T-helper 2 cell (primary cell): ENCODE measurements around the gene RGS7.
"Not testable (repeated sequence)": the region's sequence is repeated elsewhere in the genome, so short reads cannot be mapped to it uniquely, and the experiment has no call there.

Experiments
- DNase-seq, 5 experiments: peaks; one replicate each; pipeline versions ENCODE4 v3.0.0 to v3.0.0-alpha.2; 2012 to 2022

The RGS7 gene

DNA sequence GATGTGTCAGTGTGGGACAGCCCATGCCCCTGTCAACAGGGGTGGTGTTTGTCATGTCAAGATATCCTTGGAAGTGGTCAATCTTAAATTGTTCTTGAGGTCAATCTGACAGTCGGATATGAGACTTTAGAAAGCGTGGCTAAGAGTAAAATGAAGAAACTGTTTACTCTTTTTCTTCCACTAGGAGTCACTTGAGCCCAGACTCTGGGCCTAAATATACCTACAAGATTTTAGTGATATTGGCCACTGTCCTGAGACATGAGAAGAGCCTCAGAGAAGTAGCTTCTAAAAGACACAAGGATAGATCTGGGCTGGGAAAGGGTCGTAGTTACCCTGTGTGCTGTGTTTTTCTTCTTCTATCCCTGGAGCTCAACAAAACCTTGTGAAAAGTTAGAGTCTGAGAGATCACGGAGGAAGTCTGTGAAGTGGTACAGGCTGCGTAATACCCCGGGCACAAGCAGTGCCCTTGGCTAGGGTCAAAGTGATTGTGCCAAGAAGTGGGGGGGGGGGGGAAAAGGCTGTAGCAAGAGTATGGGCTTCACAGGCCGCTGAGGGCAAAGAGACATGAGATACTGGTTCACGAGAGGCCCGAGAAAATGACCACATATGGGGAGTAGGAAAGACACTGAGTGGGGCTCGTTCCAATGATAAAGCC is 389.8 kb downstream of the RGS7 start:
- no peak for DNase-seq

DNA sequence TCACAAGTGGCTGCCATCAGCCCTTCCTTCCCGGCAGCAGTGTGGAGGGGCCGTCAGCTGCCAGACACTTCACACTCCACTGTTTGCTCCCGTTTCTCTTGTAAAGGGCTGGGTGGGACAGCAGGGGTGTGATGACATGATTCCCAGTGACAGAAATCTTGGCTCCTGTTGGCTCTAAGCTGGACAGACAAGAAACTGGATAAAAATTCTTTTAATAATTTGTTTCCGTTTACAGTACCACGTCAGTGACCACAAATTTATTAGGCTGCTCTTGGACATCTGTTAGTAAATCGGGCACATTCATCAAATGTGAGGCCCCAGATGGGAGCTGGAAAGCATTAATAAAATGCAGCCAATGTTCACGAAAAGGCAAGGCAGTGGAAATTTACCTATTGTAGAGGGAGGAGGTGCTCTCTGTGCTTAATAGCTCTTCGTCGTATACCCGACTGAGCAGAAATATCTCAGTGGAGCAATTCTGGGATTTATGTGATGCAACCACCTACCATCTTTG is 391.4 kb downstream of the RGS7 start:
- DNase-seq = no peak

DNA sequence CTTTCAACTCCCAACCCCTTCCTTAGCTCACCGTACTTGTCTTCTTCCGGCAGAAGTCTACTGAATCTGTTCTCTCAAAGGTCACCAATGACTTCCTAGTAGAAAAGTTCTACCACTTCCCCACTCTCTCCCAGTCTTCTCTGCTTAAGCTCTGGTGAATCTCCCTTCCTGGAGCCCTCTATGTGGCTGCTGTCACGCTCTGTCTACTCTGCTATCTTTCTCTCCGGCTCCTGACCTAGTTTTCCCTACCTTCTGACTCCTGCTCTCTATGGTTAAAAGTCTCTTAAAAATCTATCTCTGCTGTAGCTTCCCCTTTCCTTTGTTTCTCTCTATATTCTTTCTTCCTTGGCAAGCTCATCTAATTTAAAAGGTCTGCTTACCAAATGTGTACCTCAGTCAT is 394.9 kb downstream of the RGS7 start:
- DNase-seq = no peak

DNA sequence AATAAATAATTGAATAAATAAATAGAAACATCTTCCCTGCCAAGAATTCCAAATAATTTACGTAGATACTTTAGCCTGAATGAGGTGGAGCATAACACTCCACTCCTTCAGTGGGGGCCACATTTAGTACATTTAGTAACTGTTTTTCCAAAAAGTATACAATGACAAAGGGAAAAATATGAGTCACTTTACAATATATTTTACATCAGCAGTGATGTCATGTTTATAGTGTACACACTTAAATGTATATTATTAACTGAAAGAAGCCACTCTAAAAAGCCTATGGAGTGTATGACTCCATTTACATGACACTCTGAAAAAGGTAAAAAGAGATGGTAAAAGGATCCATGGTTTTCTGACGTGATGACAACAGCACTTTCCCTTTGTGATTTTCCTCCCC is 400.6 kb downstream of the RGS7 start:
- no peak for DNase-seq

DNA sequence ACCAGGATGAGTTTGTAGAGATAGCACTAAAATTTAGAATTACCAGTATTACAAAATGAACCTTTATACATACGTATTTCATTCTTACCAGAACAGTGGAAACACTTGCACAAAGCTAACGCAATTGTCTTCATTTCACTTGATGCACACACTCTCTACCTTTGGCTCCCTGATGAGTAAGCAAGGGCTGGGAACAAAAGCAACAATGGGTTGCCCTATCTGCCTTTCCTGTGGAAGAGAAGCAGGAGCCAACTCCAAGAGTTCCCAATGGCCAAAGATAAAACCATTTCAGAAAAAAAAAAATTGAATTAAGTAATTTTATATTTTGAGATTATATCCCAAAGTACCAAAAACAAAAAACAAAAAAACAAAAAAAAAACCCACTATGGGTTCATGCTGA is 401.0 kb downstream of the RGS7 start:
- DNase-seq = no peak

DNA sequence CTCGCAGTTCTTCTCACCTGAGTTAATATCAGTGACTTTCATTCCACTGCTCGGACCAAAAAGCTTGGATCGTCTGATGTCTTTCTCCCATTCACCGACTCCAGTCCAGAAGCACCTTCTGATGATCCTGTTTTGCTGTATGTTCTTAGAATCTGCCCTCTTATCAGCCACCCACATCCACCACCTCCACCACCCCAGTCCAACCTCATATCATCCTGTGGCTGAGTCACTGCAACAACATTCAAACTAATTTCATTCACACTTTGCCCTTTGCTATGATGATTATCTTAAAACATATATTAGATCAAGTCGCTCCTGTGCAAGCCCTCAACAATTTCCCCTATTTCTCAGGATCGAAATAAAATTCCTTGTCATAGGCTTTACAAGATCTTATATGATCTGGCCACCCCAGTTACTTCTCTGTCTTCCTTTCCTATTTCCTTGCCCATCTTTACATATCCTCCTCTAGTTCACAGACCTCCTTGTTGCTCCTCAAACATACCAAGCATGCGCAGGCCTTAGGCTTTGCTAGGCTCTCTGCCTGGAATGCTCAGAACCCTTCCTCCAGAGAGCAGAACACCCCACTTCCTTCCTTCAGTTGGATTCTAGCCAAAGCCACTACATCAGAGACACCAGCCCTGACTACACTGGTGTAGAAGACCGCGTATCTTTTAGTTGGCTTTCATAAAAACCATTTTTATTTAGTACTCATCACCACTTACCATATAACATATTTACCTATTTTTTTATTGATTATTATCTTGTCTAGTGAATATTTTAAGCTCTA is 409.4 kb downstream of the RGS7 start:
- peak in 1 of 5 experiments; percentile 17 for DNase-seq

DNA sequence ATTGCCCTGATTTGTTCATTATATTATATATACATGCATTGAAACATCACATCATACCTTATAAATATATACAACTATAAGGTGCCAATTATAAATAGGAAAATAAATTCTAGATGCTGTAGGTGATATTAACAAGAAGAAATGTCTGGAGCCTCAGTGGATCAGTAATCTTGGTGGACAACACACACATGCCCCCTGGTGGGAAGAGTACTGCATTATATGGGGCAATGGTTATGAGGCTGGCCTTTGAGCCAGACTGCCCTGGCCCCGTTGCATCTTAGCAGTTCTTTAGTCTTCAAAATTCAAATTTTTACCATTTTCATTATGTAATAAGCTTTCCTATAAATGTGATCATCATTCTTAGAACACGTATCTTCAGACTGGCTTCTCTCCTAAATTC is 410.1 kb downstream of the RGS7 start:
- DNase-seq = peak in 1 of 5 experiments; percentile 15

DNA sequence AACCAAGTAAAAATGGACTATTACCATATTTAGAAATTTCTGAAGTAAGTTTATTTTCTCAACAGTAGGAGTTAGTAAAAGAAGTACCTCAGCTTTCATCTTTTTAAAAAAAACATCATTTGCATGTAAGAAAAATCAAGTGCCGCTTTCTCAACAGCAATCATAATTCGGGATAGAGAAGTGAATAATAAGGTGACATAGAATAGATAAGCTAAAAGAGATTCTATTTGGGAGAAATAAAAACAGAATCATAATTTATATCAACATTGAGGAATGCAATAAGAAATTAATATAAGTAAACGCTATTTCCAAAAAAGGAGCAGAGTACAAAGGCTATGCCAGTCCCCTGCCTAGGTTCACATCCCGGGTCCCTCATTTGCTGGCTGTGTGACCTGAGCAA is 414.1 kb downstream of the RGS7 start:
- no peak for DNase-seq

DNA sequence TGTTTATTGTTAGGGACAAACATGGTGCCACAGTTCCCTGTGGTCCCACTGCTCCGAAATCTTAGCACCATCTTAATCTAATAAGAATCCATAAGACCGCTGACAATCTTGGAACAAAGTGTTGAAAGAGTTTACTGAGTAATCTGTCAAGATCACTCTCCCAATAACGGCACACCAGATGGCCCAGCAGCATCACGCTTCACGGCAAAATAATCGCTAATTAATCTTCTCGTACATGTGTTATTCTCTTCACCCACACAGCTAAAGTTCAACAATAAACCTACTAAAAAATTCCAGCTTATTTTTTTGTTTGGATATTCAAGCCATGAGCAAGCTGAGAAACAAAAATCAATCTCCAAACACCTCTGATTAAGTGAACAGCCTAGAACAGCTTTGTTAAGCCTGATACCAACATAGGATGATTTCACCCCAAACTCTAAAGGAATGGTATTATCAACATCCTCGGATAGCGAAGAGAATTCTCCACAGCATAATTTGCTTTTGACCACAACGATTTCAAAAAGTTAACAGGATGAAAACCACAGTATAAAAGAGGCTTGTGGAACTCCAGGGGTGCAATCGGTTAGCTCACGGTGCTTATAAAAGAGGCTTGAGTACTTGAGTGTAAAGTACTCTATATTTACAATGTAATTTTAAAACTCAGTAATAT is 415.2 kb downstream of the RGS7 start:
- DNase-seq = no peak

DNA sequence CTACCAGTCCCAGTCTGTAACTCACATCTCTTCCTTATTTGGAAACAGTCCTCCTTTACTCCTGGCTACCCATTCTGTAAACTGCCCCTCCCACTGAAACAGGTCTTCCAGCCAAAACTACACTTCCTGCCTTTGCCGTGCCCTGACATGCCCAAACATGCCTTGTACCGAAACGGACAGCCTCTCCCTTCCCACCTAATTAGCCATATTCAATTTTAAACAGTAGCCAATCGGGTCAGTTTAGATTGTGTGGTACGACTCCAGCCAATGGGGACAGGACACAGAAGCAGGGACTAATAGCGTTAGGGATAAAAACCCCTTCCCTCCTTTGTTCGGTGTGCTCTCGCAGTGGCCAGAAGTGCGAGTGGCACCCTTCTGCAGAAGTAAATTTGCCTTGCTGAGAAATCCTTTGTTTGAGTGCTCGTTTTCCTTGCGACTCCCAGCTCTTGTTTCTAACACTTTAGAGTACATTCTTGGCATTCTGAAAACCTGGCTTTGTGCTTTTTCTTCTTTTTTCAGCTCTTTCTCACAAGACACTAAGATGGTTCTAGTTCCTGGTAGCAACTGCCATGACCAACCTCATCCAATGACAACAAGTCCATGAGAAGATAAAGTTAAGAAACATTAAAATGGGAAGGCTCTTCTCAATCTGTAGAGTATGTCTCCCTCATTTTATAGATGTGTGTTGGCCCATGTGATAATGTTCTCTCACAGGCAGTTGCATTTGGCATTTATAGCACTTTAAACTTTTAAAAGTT is 419.9 kb downstream of the RGS7 start:
- no peak for DNase-seq

DNA sequence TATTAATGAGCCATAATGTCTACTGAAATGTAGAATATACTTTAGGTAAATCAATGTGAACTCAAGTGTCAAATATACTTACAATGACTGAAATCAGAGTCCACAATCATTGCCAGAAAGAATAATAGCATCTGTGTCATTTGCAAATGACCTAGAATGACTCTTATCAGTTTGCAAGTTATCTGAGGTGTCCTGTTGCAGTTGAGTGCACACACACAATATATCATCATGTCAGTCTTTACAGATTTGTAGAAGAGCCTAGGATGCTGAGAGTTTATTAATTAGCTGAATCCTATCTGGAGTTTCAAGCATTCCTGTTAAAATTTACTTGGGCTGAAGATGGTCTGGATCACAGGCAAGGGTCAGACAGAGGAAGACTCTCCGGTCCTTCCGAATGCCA is 421.1 kb downstream of the RGS7 start:
- no peak for DNase-seq

DNA sequence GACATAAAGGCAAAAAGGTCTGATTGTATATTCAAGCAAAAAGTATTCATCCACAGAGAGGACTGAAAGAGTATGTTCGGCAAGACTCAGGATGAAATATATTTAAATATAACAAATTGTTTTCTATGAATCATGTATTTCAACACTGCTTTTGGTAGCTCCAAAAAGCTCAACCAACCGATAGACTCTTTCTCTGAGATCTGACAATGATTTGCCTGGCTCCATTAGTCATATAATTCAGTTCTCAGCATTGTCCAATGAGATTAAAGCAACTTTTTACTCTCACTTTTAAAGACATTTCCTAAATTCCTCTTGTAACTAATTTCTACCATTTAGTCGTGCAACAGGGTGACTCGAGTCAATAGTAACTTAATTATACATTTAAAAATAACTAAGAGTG is 426.0 kb downstream of the RGS7 start:
- no peak for DNase-seq

DNA sequence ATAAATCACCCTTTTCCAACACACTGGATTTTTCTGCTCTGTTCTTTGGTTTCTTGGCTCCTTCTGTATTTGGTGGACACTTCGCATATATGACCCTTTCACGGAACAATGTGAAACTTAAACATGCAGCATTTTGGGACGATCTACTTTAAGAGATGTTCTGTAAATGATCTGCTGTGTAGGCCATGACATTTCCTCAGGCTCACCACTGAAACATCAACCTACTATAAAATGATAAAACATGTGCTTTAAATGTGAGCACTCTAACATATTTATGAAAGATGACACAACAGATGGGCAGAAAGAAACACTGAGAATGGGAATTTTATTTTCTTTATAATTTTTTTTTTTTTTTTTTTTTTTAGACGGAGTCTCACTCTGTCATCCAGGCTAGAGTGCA is 428.7 kb downstream of the RGS7 start:
- DNase-seq = no peak

DNA sequence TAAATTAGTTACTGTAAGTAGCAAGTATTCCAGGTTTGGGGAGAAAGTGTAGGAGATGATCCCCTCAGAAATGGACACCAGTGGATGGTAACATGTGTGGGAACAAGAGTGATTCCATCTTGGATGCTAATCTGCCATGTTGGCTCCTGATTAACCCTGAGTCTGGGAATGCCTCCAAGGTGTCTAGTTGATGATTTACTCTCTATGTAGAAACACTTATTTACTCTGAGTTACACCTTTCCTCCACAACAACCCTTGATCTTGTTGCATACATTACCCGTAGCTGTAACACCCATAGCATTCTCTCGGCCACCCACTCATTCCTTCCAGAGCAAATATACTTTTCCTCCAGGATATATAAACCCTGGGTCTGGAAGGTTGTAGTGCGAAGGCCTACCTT is 429.2 kb downstream of the RGS7 start:
- no peak for DNase-seq

DNA sequence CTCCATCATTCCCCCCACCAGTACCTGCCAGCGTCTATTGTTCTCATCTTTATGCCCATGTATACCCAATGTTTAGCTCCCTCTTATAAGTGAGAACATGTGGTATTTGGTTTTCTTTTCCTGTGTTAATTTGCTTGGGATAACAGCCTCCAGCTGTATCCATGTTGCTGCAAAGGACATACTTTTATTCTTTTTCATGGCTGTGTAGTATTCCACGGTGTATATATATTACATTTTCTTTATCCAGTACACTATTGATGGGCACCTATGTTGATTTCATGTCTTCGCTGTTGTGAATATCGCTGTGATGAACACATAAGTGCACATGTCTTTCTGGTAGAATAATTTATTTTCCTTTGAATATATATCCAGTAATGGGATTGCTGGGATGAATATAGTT is 431.7 kb downstream of the RGS7 start:
- no peak for DNase-seq

DNA sequence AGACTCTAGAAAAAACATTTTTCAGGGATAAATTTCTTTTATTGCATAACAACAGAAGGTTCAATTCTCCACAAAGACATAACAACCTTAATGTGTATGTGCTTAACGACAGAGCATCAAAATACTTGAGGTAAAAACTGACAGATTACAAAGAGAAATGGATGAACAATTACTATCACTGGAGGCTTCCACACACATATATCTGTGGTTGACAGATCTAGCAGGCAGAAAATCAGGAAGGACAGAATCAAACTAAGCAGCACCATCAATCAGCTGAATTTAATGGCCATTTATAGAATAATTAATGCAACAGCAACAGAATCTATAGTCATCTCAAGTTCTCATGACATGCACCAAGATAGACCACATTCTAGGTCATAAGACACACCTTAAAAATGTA is 439.0 kb downstream of the RGS7 start:
- DNase-seq = no peak

DNA sequence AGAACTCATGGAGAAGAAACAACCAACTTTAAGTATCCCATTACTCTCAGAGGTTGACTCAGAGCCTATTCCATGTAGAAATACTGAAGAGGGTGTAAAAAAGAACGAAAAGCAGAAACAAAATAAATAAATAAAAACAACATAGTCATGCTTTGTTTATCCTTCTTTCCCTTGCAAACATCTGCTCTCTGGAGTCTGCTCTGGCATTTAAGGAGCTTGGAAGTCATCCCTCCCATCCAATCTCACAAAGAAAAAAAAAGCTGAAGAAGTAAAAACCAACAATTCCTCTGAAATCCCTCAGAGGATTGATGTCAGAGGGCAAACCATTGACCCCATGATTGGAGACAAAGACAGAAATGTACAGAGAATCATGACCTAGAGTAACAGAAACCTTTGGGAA is 442.5 kb downstream of the RGS7 start:
- DNase-seq = no peak

DNA sequence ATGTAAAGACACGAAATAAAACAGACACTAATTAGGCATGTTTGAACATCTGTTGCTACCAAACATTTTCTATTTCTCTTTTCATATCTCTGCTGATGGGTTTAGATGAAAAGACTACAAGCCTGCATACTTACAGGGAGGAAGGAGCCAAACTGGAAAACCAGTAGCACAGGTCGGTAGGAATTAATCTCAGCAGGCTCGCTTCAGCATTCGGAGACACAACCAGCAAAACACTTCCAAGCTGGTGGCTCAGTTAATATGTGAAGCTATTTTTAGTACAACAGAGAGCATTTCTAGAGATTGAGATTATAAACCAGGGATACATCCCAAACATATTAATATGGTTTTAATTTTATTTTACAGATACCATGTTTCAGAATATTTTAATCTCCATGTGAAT is 444.2 kb downstream of the RGS7 start:
- DNase-seq = no peak

DNA sequence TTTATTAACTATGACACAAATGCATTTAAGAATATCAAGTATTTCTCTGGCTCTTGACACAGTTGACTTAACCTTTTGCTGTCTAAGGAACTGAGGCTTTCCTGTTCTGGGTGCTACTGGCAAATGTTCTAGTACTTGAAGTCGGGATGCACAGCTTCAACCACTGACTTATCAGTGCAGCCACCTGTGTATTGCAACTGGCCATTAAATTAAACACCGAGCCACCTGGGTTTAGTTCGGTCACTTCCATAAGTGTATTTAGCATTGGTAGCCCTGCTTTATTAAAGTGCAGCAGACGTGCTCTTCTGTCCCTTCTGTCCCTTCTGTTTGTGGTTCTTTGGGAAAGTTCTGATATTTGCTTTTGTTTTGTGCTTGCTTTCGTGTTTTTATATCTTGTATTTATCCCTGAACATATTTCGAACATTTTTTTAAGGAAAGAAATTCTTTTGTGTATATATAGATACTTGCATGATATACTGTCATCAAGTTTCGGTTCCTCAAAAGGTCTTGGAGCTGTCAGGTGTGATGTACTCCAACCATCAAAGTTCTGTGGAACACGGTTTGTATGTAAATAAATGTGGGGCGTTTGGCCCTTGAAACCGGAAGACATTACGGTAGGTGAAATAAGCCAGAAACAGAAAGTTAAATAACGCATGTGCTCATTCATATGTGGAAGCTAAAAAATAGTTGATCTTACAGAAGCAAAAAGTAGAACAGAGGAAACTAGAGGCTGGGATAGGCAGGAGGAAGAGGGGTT is 447.1 kb downstream of the RGS7 start:
- DNase-seq = no peak

DNA sequence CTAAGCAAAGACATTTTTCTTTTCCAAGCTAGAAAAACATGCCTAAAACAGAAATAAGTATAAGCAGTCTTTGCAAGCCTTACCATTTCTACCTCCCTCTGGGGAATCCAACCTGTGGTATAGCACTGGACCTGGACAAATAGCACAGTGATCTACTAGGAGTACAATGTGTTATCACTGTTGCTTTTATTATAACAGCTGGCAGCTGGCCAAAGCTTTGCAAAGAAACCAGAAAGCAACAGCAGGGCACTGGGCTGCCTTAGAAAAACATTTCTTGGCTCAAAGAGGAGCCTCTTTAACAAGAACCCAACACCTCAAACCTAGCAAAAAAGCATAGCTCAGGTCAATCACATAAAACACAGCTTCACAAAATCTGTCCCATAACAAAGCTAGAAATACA is 450.5 kb downstream of the RGS7 start:
- no peak for DNase-seq

DNA sequence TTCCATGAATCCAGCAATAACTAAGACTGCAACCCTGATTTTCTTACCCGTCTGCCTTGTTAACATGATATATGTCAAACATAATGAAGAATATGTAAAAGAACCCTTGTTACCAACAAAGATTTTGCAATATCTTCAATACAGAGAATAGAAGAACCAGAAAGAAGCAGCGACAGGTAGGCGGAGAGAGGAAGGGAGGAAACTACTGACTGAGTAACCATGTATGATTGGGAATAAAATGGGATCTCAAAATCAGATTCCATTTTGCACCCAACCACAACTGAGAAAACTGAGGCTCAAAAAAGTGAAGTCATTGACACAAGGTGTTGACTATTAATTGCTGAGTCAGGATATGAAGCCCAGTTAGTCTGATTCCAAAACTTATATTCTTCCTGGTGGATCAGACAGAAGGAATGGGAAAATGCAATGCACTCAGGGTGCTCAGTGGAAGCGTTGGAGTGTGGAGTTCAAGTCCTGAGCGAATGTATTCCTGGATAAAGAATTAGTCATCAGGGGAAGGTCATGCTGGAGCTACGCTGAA is 451.7 kb downstream of the RGS7 start:
- no peak for DNase-seq

DNA sequence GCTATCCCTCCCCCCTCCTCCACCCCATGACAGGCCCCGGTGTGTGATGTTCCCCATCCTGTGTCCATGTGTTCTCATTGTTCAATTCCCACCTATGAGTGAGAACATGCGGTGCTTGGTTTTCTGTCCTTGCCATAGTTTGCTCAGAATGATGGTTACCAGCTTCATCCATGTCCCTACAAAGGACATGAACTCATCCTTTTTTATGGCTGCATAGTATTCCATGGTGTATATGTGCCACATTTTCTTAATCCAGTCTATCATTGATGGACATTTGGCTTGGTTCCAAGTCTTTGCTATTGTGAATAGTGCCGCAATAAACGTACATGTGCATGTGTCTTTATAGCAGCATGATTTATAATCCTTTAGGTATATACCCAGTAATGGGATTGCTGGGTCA is 461.6 kb downstream of the RGS7 start:
- not testable (repeated sequence) for DNase-seq
